Hematopoietic multipotent progenitor cell treated with erythropoietin and hydrocortisone succinate and interleukin-3 and kit ligand, for 6 days (in vitro differentiated cells): ENCODE results near the gene PBX1.

Experiments used
- DNase-seq: peaks from one replicate; pipeline ENCODE4 v3.0.0-alpha.2; 2015

The PBX1 gene

DNA sequence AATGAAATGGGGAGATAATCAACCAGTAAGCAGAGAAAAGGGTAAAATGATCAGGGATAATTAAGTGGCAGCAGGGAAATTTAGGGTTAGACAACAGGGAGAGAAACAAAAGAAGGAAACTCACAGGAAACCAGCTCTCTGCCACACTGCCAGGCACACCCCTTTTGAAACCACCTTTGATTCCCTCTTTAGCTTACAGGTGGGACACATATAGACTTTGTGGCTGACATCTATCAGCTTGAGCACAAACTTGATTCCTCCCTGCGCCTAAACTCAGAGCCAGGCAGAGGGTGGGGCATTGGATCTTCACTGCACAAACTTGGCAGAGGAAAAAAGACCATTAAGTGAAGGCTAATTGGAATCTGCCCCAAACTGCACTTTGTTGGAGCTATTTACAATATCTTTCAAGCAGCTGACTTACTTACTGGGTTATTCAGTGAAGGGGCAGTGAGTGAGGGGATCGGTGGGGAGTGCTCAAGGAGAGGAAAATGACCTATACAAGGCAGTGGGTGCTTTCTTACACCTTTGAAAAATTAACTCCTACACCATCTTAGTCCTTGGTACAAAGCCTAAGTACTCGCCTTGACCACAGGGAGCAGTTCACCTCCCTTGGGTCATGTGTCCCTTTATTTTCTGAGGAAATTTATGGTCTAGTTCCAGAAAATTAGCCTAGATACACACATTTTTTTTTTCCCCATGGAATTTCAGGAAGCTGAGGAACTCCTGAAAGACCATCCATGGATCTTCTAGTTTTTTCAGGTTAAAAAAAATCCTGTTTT is 60.2 kb downstream of the PBX1 start:
- DNase-seq = no peak

DNA sequence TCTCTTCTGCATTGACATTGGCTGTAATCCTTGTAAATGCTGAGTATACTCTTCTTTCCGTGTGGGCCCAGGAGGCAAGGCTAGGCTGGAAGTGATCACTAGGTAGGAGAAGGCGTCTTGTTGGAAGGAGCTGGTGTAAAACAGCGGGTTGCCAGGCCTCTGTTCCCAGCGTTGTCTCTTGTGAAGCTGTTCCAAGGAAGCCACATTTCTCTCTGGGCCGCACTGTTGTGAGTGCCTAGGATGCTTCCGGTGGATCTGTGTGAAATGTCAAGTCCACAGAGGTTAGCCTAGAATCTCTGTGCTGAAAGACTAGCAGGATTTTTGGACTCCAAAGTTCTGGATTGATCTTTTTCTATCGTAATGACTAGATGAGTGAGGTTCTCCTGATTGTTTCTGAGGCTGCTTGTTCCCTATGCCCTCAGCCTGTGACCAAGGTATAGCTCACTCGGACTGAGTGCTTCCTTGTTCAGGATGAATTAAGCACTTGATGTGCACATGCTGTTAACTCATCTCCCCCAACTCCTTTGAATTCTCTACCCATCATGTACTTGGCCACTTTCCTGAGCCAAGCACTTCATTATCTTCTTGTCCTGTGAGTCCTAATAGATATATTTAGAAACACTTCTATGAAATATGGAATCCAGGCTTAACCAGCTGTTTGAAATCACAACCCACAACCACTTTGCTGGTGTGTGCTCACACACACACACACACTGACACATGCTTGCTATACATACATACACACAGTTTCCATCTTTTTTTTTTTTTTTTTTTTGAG is 63.3 kb downstream of the PBX1 start:
- DNase-seq = no peak

- DNase-seq = no peak
These were observed 64.8 kb downstream of the PBX1 start for GRCh38 chr1:164623805-164624204.

GRCh38 chr1:164624400-164624799 is 65.4 kb downstream of the PBX1 start:
- no peak for DNase-seq

GRCh38 chr1:164625004-164625617 is 66.1 kb downstream of the PBX1 start:
- DNase-seq = peak; percentile 48

DNA sequence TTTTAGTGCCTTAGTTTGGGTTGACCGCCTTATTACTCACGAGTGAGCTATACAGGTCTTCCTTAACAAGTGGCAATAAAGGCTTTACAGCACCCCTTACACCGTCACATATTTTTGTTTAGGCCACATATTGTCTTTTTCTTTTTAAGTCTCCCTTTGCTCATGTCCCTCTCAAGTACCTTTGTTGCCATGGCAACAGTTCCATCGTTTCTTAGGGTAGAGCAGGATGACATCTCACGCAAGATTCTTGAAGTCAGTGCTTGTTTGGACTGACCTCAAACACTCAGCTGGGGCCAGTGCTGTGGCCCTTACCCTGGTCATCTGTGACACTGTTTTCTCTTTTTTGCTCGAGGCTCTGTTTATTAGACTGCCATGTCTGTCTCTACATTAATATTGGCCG is 69.8 kb downstream of the PBX1 start:
- DNase-seq = no peak

DNA sequence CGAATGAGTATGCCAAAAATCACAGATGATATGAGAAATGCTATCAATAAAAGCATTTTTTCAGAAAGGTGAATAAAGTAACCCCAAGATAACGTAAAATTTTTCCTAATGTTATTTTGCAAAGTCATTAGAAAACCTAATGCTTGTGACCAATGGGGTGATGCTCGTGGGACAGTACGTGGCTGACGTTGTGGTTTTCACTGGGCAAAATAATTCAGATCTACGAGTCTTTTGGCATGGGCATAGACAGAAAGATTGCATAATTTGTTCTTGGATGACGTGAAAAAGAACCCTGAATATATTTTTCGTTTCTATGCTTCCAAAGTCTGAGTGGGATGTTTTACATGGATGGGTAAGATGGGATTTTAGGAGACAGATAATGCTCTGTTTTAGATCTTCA is 71.0 kb downstream of the PBX1 start:
- DNase-seq = no peak

- peak; percentile 14 for DNase-seq
These were observed 71.8 kb downstream of the PBX1 start for GRCh38 chr1:164630626-164631396.

- no peak for DNase-seq
These were observed 72.8 kb downstream of the PBX1 start for GRCh38 chr1:164631751-164632150.

DNA sequence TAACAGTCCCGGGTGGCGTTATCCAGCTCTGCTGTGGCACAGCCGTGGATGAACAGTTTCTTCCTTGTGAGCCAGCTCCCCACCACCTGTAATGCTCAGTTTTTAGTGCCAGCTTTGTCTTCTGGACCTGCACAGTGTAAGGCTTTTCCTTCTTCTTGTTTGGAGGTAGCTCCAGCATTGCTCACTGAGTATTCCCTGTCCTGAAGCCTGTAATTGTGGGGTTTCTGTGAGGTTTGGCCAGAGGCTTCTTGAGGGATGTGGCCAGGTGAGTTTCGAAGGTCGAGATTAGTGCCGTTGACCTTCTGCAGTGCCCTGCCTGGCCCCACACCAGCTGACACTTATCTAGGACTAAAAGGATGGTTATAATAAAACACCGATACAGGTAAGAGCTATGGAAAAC is 75.0 kb downstream of the PBX1 start:
- DNase-seq = no peak

- DNase-seq = no peak
These were observed 76.2 kb downstream of the PBX1 start for GRCh38 chr1:164635059-164635802.

DNA sequence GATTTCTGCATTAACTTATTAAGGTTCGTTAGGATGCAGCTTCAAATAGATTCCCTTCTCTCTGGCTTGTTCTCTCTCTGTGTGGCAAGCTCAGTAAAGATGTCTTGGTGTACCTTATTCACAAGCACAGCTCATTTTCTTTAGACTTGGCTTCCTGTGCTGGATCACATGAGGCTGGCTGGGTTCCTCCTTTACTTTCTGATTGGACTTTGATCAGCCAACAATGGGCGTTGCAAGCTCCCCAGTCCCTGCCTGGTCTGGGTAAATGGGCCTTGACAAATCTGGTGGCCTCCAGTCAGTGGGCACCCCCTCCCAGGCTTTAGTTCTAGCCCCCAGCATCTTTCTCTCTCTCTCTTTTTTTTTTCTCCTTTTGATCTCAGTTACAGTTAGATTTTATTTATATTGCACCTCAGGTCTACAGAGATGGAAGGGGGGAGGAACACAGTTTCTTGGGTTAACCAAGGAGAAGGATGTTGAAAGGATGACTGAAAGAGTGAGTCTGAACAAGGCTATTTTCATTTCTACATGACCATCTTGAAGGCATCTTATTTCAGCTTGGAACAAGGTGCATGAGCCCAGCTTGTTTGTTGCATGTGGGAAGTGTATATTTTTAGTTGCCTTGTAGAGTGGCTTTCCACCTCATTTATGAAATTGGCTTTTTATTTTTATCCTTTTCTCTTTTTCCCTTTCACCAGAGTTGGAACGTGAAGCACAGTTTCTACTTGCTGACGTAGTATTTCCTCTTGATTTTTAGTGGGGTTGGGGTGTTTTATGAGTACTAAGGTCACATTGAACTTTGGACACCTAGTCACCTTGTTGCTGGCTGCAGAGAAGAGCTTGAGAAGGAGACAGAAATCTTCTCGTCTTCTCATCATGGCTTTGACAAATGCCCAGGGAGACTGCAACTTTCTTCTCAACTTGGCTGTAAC is 77.1 kb downstream of the PBX1 start:
- no peak for DNase-seq

DNA sequence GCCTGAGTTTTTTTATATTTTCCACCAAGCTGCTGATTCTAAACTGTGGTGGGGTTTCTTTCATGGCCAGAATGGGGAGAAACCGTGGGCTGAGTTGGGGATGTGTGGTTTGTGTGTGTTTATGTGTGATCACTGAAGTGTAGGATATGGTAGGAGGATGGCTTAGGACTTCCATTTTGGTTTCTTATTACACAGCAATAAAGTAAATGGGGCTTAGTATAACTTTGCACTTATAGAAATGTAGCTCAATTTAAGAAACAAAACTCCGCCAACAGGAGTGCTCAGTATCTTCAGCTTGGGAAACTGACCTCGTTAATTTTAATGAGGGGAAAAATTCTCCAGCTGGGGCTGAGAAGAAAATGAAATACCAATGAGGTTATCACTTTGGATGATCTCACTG is 77.8 kb downstream of the PBX1 start:
- DNase-seq = no peak

DNA sequence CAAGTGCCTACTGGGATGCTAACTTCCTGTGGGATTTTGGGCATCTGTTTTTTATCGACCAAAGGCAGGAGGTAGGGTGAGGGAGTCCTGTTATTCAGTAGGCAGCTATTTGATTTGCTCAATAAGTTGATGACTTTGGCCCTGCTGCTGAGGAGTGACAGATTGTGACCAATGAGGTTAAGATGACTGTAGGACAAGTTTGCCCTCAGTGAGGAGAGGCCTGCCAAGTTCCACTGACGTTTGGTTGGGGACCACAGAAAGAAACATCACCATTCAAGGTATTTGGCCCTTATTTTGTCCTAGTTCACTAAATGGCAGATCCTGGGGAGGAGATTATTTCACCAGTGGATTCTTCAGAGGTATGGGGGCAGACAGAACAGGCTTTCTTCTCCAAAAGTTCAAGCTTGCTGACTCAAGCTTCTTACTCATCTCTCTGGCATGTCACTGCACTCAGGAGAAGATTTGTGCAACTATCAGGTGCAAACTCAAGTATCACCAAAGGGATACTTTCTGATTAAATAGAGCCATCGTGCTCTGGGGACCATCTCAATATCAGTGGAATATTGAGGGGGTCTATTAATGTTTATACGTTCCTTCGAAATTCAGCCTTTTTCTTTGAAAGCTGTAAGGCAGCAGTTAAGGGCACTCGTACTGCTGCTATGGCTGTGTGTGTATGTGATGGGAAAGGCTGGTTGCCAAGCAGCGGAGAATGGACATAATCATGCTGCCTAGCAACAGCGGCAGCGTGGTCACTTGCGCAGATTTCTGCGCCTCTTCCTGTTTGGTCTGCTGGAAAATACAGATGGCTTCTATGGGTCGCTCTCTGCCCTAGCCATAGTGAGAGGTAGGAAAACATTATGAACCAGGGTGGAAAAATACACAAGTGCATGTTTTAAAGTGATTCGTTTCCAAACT is 78.7 kb downstream of the PBX1 start:
- DNase-seq = no peak

DNA sequence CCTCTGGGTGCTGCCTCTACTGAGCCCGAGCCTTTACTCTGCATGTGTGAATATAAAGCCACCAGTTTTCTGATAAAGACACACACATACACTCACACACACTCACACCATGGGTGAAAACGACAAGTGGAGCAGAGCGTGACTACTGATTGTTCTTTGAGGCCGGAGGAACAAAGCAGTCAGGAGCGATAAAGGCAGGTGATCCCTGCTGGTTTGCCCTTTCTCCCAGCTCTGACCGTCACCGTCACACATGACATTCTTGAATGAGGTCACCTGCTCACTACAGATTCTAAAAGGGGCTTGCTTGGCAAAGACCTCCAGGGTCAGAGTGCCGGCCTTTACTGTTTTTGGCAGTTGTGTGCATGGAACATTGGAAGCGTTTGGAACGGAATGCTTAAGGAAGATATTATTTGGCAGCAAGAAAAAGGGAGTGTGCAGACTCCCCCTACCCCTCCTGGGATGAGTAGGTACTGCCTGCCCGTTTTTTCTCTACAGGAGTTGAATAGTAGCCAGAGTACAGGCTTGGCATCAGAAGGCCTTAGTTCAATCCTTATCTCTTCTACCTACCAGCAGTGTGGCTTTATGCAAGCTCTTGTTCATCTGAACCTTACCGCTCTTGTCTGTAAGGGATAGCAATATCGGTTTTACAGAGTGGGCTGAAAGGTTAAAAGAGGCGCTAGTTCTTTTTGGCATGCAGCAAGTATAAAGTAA is 79.7 kb downstream of the PBX1 start:
- no peak for DNase-seq

DNA sequence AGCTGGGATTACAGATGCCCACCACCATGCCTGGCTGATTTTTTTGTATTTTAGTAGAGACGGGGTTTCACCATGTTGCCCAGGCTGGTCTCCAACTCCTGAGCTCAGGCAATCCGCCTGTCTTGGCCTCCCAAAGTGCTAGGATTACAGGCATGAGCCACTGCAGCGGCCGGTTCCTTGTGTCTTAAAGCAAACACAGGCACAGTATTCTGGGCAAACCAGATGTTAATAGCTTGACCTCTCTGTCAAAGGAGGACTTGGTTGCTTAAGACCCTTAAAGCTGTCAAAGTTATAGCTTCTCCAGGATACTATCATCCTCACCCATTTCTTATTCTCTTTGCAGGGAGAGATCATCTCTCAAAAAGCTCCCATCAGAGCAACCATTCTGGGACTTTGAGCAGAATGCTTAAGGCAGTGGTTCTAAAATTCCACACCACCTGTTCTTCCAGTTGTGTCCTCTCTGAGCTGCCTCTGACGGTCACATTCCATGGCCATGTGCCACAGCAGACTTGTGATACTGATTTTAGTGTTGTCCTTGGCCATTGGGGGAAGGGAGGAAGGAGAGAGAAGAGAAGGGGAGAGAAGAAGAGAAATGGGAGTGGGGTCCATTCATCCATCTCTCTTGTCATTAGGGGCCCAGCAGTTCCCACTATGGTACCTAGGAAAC is 81.8 kb downstream of the PBX1 start:
- DNase-seq = no peak

DNA sequence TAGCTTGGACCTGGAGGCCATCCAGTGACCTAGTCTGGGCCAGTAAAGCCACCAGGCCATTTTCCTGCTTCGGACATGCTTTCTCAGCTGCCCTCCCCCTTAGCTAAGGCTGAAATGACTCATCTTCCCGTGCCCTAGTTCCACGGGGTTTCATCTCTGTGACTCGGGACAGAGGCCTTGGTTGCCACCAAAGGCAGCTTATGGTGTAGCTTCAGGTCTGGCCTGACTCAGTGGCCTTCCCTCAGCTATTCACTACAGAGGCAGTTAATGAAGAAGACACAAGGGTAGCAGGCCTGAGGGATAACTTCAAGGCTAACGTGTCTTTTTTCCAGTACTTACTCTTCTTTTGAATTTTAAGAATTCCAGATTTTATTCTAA is 82.4 kb downstream of the PBX1 start:
- no peak for DNase-seq

DNA sequence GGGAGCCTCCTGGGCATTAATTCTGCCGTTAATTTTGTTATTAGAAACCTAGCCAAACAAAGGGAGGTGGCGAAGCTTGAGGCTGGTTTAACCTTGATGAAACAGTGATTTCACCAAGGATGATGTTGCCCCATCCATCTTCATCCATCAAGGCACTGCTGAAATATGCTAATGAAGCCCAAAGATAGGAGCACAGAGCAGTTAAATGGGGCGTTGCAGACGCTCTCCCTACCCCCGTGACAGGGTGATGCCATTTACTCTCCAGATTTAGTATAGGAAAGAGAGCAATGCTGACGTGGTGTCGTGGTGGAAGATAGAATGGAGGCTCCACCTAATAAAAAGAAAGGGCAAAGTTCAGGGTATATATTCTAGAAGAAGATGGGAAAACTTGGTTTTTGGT is 84.0 kb downstream of the PBX1 start:
- DNase-seq = no peak

GRCh38 chr1:164644268-164644667 is 85.3 kb downstream of the PBX1 start:
- no peak for DNase-seq
